DMS79 (cell line): Measurements from ENCODE around the gene LRRIQ3.
"Not testable (repeated sequence)": the region's sequence is repeated elsewhere in the genome, so short reads cannot be mapped to it uniquely, and the experiment has no call there.

Source experiments
- DNase-seq: peaks from one replicate; lab custom pipeline; 2025; lab: John Stamatoyannopoulos, UW

LRRIQ3 gene, protein sequence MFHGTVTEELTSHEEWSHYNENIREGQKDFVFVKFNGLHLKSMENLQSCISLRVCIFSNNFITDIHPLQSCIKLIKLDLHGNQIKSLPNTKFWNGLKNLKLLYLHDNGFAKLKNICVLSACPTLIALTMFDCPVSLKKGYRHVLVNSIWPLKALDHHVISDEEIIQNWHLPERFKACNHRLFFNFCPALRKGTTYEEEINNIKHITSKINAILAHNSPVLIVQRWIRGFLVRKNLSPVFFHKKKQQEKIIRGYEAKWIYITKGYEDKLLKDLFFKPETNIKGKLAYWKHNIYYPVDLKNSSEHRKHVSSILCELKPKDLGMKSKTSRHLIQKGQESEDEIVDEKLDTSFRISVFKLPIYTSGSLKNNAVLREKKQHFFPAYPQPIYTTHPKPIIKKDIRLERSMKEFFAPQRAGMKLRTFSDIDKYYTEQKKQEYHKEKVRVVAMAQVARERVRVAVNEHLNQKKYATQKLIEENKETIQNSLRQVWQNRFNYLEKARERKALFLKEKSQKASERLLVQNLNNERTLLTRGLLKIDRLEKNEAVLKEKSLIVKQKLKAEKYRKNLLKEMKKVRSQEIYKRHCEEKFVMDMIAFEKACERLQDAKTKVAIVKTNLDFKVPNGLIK

DNA sequence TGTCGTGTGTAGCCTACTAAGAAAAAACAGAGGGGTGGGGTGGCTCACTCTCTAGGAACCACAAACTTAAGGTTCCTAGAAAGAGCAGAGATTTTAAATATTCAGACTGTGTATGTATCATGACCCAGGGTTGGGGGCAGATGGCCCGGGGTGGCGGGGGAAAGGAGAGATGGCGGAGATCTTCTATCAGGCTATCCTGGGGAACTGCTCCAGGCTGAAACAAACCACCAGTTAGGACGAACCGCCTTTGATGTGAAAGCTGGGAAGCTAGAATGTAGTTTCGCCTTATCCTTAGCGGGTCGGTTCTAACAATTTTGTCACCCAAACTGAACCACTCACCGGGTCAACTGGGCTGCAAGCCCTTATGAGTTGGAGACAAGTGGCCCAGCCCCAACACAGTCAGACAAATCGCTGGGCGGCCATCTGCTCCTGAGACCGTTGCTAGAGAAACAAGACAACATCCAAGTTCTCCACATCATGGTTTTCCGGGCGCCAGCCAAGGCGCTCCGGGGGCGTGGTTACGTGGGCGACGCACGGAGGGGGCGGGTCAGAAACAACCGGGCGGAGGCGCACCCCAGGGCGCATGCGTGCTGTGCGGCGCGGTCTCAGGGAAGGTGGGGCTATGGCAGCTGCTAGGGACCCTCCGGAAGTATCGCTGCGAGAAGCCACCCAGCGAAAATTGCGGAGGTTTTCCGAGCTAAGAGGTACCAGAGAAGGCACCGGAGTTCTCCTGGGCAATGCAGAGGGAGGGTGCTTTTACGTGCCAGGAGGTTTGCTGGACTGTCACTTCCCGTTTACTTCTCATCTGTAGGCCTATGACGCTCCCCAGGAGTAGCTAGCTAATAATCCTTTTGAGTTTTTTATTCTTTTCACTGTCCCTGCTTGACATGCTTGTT, at the start of gene LRRIQ3, which contains the start of gene FPGT:
Gene LRRIQ3 (minus strand): TSS at position 520 of the 896 bp plus-strand sequence. CDS start 14,492 bp downstream, outside the sequence.
Gene FPGT (plus strand): TSS at position 586 of the 896 bp plus-strand sequence. CDS start 37 bp downstream, at position 623.
- DNase-seq, result peak; percentile 61

DNA sequence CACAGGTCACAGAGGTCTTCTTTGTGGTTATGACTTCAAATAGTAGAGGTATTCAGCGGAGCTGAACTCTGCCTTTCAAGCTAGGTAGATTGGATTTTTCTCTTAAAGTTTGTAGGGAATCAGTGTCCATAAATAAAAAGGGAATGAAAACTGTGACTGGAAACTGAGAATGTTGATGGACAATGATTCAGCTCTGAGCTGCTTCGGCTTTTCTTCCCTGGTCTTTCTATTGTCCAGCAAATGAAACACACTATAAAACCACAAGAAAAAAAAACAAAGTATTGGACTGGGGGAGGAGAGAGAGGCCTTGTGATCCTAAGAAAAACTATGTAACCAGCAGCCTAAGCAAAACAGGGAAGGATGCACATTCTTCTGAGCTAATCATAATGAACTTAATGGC, 48.3 kb upstream of the LRRIQ3 start:
- DNase-seq, result no peak

DNA sequence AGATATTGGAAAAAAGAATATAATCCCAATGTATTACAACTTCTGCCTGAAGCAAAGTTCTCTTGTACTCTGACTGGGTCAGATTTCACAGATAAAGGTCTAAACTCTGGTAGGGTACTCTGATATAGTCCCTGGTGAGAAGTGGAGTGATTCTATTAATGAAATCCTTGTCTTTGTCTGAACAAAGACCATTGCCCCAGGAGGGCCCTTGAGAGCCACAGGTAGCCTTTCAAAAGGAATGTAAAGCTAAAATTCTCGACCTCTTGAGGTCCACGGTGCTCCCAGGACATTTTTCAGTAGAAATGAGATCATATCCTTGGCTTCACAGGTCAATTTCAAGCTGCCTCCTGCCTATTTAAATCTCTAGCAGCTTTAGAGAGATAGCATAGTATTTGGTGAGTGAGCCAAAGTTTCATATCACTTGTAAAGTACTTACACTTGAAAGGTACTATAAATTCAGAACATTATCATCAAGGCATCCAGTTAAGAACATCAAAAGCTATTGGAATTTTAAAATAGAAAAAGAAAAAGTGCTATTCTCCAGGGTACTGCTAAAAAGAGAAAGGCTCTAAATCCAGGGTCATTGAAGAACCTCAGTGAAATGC, 47.3 kb upstream of the LRRIQ3 start:
- peak; percentile 83 for DNase-seq

DNA sequence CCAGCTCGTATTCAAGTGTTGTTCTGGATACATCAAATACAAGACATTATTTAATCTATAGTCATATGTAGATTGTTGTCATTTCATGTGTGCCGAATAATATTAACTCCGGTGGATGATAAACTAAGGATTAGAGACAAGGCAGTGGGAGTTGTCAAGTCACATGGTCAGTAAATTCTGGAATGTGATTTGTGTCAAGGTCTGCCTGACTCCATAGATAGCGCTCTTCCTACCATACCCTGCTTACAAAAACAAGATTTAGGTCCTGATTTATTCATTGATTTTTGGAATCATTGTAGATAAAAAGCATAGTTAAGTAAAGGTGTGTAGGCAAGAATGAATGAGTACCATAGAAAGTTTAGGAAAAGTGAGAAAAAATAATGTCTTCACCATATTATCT, 39.8 kb upstream of the LRRIQ3 start:
- DNase-seq, result no peak

DNA sequence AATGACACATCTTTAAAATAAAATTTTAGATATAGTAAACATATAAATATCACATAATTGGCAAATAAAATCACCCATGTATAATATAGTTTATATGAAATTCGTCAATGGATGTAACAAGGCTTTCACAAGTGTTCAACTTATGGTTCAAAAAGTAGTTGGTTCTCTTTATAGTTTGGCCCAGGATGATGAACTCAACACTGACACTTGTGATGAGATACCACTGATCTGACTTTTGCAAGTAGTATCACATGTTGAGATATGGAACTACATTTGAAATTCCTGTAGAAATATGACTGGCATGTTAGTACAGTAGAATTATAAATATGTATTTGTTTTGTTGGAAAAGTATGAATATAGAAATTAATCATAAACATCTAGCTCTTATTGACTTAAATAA, 39.1 kb upstream of the LRRIQ3 start:
- no peak for DNase-seq

DNA sequence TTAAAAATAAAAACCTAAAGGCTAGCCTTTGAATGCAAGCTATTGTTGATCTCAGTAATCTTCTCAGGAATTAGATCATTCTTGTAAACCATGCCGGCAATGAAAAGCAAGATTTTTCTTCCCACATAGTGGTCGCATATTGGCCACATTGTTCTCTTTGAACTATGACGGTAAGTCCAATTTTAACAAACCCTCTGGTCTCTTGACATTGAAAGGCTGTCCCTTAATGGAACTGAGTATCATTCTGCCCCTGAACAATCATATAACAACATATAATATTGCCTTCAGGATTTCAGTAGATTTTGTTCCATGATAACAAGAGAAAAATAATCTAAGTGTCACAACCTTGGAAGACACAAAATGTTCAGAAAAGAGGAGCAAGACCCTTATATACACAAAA, 38.5 kb upstream of the LRRIQ3 start:
- no peak for DNase-seq

DNA sequence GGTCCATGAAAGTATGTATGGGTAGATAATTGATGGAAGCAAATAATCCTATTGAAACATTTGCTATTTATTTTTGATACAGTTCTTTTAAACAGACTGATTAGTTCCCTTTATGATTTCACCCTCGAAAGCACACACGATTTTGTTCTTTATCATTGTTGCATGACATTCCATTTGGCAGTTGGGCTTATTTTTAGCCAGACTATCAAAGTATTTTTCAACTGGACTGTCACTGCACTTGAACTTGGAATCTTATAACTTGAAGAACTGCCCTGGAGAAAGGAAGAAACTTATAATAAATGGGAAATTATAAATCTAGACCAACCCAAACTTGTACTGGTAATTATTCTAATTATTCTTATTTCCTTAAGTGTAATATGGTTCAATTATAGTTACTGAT, 37.2 kb upstream of the LRRIQ3 start, which contains the start of gene TNNI3K:
Gene TNNI3K (plus strand): TSS at position 235 of the 400 bp plus-strand sequence. CDS start 65 bp downstream, at position 300.
- DNase-seq, result no peak

DNA sequence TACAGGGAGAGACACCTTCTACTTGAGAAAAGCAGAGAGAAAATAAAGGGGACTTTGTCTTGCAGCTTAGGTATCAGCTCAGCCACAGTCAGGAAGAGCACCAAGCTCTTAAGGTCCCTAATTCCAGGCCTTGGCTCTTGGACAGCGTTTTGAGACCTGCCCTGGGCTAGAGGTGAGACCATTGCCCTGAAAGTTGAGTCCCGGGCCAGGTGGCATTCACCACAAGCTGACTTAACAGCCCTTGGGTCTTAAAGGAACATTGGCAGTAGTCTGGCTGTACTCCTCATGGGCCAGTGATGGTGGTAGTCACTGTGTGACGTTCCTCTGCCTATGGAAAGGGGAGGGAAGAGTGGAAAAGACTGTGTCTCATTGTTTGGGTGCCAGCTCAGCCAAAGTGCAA, 25.5 kb upstream of the LRRIQ3 start:
- DNase-seq, result no peak

DNA sequence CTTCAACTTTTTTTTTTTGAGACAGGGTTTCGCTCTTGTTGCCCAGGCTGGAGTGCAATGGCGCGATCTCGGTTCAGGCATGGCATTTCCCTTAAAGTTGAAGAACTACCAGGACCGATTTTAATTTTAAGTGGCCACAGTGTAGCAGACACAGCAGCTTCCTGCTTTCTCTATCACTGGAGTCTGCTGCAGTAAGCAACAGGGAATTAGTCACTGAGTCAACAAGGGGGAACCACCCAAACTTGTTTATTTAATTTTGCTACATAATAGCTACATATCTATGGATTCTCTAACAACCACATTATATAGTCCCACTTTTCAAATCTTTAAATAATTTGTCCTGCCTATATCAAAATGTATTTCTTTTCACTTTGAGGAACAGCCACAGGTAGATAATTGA, 24.7 kb upstream of the LRRIQ3 start:
- no peak for DNase-seq

DNA sequence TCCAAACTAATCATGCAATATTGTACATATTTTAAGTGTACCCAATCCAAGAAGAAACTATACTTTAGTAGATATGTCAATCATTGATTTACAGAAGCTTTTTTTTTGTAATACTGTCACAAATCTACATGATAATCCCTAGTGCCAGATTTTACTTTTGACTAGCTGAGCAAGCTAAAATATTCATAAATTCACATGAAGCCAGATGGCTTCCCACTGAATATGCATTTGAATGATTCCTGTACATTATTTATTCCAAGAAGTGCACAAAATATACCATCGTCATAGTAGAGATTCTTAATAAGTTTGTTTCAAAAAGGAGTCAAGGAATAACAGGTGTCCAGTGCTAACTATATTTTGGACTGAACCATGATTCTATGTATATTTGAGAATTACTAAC, 17.3 kb upstream of the LRRIQ3 start:
- DNase-seq, result no peak

DNA sequence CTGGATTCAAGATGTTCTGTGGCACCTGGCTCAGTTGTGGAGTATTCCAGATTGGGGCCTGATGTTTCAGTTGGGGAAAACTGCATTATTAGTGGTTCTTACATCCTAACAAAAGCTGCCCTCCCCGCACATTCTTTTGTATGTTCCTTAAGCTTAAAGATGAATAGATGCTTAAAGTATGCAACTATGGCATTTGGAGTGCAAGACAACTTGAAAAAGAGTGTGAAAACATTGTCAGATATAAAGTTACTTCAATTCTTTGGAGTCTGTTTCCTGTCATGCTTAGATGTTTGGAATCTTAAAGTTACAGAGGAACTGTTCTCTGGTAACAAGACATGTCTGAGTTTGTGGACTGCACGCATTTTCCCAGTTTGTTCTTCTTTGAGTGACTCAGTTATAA, 7.3 kb upstream of the LRRIQ3 start:
- DNase-seq, result no peak

DNA sequence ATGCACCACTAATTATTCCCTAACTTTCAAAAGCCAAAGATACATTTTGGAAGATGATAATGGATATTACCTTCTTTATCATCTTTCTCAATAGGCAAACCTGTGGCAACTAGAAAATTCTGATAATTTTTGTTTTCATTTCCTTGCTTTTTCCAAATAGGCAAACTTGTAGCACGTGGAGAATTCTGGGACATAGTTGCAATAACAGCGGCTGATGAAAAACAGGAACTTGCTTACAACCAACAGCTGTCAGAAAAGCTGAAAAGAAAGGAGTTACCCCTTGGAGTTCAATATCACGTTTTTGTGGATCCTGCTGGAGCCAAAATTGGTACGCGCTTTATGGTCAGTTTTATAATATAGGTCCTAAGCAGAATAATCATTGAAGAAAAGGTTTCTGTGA, 1.5 kb upstream of the LRRIQ3 start:
- no peak for DNase-seq

DNA sequence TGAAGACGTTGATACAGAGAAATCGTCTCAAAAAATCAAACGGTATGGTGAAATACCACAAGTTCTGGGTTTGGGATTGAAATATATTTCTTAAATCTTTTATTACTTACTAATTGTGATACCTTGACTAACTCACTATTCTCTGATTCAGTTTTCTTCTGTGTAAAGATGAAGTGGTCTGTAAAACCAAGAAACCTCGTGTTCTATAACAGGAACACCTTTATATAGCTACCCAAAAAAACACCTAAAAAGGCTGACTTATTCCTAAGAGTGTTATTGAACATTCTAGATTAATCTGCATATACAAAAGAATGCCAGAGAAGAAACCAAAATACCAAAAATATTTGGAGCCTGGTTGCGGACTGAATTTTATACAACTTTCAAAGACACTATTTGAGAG, 721 bp downstream of the LRRIQ3 start:
- DNase-seq, result no peak

DNA sequence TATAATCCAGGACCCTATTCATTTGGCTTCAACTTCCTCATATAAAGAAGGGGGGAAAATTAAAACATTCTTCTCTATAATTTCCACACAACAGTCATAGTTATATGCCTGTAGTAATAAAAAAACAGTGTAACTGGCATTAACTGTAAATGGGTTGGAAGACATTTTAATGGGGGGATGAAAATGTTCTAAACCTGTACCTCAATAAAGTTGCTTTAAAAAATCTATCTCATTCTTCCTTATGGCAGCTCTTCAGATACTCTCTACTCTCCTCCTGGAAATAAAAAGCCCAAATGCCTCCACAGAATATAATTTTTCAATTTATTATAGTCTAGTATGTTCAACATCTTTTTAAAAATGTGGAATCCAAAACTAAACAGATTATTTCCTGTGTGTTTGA, 2.6 kb downstream of the LRRIQ3 start:
- DNase-seq, result no peak

DNA sequence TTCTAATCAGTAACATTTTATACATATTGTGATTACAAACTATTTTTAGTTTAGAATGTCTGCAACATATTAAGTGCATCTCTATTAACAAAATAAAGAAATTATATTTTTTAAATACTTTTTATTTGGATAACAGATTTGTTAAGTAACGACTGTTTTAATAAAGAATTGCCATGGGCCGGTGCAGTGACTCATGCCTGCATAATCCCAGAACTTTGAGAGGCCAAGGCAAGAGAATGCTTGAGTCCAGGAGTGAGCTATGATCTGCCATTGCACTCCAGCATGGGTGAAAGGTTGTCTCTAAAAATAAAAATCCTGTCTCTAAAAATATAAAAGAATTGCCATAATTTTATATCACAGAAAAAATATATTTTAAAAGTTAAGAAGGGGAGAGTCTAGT, 4.1 kb downstream of the LRRIQ3 start:
- DNase-seq, result no peak

DNA sequence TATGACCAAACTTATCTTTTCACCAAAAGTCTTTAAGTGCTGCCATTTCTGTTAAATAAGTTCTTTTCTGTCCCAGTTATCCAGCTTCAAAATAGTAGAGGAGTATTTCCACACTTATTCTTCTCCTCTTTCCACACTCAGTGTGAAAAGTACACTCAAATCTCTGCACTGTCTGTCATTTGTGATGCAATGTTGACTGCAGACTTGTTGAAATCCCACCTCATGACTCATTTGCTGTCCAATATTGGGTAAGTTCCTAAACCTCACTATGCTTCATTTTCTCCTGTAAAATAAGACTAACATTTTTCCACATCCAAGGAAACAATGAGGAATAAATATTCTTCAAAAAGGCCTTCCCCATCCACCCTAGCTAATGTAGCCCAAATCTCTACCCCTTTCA, 17.5 kb downstream of the LRRIQ3 start:
- DNase-seq, result no peak

DNA sequence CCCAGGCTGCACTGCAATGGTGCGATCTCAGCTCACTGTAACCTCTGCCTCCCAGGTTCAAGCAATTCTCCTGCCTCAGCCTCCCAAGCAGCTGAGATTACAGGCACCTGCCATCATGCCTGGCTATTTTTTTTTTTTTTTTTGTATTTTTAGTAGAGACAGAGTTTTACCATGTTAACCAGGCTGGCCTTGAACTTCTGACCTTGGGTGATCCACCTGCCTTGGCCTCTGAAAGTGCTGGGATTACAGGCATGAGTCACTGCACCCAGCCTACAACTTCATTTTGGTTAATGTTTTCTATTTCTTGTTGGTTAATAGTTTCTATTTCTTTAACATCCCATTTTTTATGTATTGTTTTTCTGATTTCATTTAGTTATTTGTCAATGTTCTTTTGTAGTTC, 23.6 kb downstream of the LRRIQ3 start:
- DNase-seq, result not testable (repeated sequence)

DNA sequence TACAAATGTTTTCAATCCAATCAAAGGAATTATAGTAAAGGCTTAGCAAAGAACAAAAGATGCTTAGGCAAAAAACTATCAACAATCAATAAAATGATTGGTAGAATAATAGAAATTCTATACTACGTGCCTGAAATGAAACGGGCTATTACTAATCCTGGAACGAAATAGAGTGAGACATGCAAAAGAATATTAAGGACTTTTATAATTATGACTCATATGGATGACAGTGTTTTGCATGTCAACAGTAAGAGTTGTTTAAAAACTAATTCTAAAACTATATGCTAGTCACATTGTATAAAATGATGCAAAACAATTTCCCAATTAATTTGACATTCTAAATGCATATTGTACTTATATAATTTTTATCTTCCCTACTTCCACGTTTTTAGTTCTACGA, 35.6 kb downstream of the LRRIQ3 start:
- no peak for DNase-seq

DNA sequence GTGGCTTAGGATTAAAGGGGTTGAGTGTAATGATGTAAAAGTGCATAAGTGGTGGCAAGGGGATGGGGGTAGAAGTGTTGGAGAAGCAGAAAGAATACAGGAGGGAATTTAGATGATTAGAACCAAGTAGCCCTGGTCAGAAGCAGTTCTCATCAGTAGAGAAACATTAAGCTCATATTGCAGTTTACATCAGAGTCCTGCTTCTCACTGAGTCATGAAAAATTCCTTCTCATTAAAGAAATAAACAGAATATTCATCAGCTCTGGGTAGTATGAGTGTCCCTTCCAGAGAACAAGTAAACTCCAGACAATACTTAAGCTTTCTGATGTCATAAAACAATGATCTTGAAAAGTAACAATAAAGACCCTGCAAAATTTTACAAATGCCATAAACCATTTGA, 36.5 kb downstream of the LRRIQ3 start:
- DNase-seq, result no peak

DNA sequence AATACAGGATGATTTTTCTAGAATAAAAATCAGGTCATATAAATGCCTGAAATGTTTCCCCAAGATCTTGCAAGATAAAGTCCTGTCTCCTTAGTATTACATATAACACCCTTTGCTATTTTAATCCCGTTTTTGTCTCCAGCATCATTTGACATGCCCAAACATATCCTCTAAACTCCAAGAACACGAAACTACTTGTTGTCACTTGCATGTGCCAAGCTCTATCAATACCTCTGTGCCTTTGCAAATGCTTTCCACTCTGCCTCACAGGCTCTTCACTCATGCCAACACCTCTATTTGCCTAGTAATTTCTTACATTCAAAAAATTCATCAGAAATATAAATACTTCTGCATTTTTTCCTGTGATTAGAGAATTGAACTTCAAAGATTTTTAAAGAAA, 37.9 kb downstream of the LRRIQ3 start:
- no peak for DNase-seq

DNA sequence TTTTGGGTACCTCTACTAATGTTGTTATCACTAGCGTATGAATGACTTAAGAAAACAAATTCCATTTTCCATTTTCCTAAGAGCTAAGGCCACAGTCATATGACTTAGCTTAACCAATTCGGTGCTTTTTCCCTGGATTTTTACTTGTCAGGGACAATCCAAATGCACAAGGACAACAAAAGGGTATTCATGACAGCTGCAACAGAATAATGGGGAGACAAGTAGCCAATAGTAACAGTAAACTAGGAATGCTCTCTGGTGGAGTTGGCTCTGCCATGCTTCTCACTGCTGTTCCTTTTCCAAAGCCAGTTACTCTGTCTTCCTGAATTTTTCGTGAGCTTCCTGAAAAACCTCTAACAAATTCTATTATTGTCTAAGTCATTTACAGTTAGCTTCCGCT, 52.9 kb downstream of the LRRIQ3 start:
- no peak for DNase-seq

DNA sequence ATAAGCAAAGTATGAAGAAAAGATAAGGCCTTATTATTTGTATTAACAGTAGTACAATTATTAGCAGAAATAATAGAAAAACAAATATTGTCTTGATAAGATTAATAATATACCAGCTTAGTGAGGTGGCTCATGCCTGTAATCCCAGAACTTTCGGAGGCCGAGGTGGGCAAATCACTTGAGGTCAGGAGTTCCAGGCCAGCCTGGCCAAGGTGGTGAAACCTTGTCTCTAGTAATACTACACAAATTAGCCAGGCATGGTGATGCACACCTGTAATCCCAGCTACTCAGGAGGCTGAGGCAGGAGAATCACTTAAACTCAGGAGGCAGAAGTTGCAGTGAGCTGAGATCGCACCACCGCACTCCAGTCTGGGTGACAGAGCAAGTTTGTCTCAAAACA, 80.6 kb downstream of the LRRIQ3 start:
- DNase-seq, result not testable (repeated sequence)
